ENCODE data around the gene RET. TPM values are rescaled to one million over a fixed set of nuclear protein-coding genes. Genes with fewer than 3 reads are reported as not detected.

RET gene
- total RNA-seq, 2 donors from 2014 or later: 1.2 to 3.5 TPM

DNA sequence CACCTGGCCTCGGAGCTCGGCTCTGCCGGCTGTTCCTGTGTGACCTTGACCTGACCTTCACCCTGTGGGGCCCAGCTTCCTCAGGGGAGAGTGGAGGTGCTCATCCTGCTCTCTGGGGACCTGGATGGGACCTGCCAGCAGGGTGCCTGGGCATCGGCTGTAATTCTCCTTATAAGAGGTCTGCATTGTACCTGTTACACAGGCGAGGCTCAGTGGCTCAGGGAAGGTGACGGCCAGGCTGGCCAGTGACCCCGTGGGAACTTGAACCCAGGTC, 29.0 kb downstream of the RET start:
- no peak for DNase-seq
- H3K4me3 Mint-ChIP-seq: no peak overlapping the region
- 75 to 100% methylated on average over 3 to 7 of the region's 7 CpGs for WGBS, 2 experiments (ENCODE audit: insufficient coverage in 1 of 2, insufficient read length in 1 of 2)
- no peaks in the 10 kb centered on the region for H3K9me3 ChIP-seq (ENCODE audit: control insufficient read depth, low read length)
- no peak overlapping the region for H3K27ac ChIP-seq (ENCODE audit: low read depth, low read length)
- no peaks in the 10 kb centered on the region for H3K4me1 Mint-ChIP-seq
- H3K4me1 ChIP-seq (ENCODE audit: control insufficient read depth, insufficient read depth, low read length): no peaks in the 10 kb centered on the region
- TF ChIP-seq, protein P1, sequence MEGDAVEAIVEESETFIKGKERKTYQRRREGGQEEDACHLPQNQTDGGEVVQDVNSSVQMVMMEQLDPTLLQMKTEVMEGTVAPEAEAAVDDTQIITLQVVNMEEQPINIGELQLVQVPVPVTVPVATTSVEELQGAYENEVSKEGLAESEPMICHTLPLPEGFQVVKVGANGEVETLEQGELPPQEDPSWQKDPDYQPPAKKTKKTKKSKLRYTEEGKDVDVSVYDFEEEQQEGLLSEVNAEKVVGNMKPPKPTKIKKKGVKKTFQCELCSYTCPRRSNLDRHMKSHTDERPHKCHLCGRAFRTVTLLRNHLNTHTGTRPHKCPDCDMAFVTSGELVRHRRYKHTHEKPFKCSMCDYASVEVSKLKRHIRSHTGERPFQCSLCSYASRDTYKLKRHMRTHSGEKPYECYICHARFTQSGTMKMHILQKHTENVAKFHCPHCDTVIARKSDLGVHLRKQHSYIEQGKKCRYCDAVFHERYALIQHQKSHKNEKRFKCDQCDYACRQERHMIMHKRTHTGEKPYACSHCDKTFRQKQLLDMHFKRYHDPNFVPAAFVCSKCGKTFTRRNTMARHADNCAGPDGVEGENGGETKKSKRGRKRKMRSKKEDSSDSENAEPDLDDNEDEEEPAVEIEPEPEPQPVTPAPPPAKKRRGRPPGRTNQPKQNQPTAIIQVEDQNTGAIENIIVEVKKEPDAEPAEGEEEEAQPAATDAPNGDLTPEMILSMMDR (conservative IDR thresholded peaks at IDR 0.05): no peak
- no peaks in the 10 kb centered on the region for H3K36me3 ChIP-seq (ENCODE audit: control insufficient read depth, insufficient read depth, low read length)
- H3K27ac Mint-ChIP-seq: no peak overlapping the region
- H3K9me3 Mint-ChIP-seq: no peaks in the 10 kb centered on the region
- peaks cover 25% of the 10 kb centered on the region for H3K27me3 Mint-ChIP-seq (ENCODE audit: insufficient read depth)
- H3K9ac ChIP-seq (ENCODE audit: extremely low read depth, low read length, poor library complexity, severe bottlenecking): no peak overlapping the region
- H3K27me3 ChIP-seq (ENCODE audit: control insufficient read depth, insufficient read depth, low read length, poor library complexity, severe bottlenecking): peaks cover 16% of the 10 kb centered on the region
- H3K4me3 ChIP-seq (ENCODE audit: low read length): no peak overlapping the region
- H3K36me3 Mint-ChIP-seq (ENCODE audit: low read depth): no peaks in the 10 kb centered on the region

- no peaks in the 10 kb centered on the region for H3K9me3 Mint-ChIP-seq
- 93% methylated on average over 22 to 28 of the region's 28 CpGs for WGBS, 2 experiments (ENCODE audit: insufficient coverage in 1 of 2, insufficient read length in 1 of 2)
- DNase-seq: no peak
- no peak overlapping the region for H3K4me3 ChIP-seq (ENCODE audit: low read length)
- peaks cover 16% of the 10 kb centered on the region for H3K27me3 ChIP-seq (ENCODE audit: control insufficient read depth, insufficient read depth, low read length, poor library complexity, severe bottlenecking)
- H3K27me3 Mint-ChIP-seq (ENCODE audit: insufficient read depth): peaks cover 25% of the 10 kb centered on the region
- no peaks in the 10 kb centered on the region for H3K9me3 ChIP-seq (ENCODE audit: control insufficient read depth, low read length)
- no peak overlapping the region for H3K4me3 Mint-ChIP-seq
- no peaks in the 10 kb centered on the region for H3K4me1 ChIP-seq (ENCODE audit: control insufficient read depth, insufficient read depth, low read length)
- H3K27ac Mint-ChIP-seq: no peak overlapping the region
- TF ChIP-seq, protein P1 (conservative IDR thresholded peaks at IDR 0.05): no peak
- no peak overlapping the region for H3K9ac ChIP-seq (ENCODE audit: extremely low read depth, low read length, poor library complexity, severe bottlenecking)
- no peaks in the 10 kb centered on the region for H3K36me3 ChIP-seq (ENCODE audit: control insufficient read depth, insufficient read depth, low read length)
- no peaks in the 10 kb centered on the region for H3K36me3 Mint-ChIP-seq (ENCODE audit: low read depth)
- H3K4me1 Mint-ChIP-seq: no peaks in the 10 kb centered on the region
- H3K27ac ChIP-seq (ENCODE audit: low read depth, low read length): no peak overlapping the region
Observed at GRCh38 chr10:43106256-43107091, 29.6 kb downstream of the RET start.

DNA sequence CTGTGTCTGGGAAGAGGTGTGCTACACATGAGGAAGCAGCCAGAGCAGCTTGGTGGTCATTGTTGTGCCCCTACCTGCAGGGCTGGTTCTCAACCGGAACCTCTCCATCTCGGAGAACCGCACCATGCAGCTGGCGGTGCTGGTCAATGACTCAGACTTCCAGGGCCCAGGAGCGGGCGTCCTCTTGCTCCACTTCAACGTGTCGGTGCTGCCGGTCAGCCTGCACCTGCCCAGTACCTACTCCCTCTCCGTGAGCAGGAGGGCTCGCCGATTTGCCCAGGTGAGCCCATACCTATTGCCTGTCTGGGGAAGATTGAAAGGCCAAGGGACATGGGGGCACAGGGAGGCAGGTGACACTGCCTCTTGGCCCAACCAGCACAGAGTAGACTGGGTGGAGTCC, 32.1 kb downstream of the RET start:
- Mint-ChIP-seq H3K27ac (no peak overlapping the region), H3K27me3 (ENCODE audit: insufficient read depth) (peaks cover 11% of the 10 kb centered on the region), H3K4me1 (no peaks in the 10 kb centered on the region), H3K36me3 (ENCODE audit: low read depth) (no peaks in the 10 kb centered on the region), H3K4me3 (no peak overlapping the region), H3K9me3 (no peaks in the 10 kb centered on the region)
- Histone ChIP-seq H3K27ac (ENCODE audit: low read depth, low read length) (no peak overlapping the region), H3K9ac (ENCODE audit: extremely low read depth, low read length, poor library complexity, severe bottlenecking) (no peak overlapping the region), H3K27me3 (ENCODE audit: control insufficient read depth, insufficient read depth, low read length, poor library complexity, severe bottlenecking) (peaks cover 14% of the 10 kb centered on the region), H3K36me3 (ENCODE audit: control insufficient read depth, insufficient read depth, low read length) (no peaks in the 10 kb centered on the region), H3K4me1 (ENCODE audit: control insufficient read depth, insufficient read depth, low read length) (no peaks in the 10 kb centered on the region), H3K4me3 (ENCODE audit: low read length) (no peak overlapping the region), H3K9me3 (ENCODE audit: control insufficient read depth, low read length) (no peaks in the 10 kb centered on the region)
- TF ChIP-seq, protein P1 (conservative IDR thresholded peaks at IDR 0.05): no peak
- 94 to 97% methylated on average over 5 to 12 of the region's 12 CpGs for WGBS, 2 experiments (ENCODE audit: insufficient coverage in 1 of 2, insufficient read length in 1 of 2)
- DNase-seq: no peak
